CD4-positive, alpha-beta T cell treated with Interleukin-10 for 1 hour (primary cell): ENCODE results near the gene SLC25A13.

Experiments
- DNase-seq: peaks from one replicate; pipeline ENCODE4 v3.0.0-alpha.2; 2020

SLC25A13 gene

DNA sequence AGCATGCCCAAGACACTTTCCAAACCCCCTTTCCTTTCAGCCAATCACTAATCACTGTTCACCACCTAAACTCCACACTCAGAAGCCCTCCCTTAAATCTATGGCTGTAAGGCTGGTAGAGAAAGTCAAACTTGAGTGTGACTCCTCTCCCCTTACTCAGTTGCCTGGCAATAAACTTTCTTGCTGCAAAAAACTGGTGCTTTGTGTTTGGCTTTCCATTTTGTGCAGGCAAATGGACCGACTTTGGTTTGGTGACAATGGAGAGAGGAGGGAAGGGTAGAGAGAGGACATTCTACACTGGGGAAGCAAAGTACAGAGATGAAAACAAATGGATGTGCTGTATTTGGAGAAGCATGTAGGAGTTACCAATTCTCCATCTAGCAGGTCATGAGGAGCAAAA lies 84.9 kb downstream of the SLC25A13 start:
- no peak for DNase-seq

DNA sequence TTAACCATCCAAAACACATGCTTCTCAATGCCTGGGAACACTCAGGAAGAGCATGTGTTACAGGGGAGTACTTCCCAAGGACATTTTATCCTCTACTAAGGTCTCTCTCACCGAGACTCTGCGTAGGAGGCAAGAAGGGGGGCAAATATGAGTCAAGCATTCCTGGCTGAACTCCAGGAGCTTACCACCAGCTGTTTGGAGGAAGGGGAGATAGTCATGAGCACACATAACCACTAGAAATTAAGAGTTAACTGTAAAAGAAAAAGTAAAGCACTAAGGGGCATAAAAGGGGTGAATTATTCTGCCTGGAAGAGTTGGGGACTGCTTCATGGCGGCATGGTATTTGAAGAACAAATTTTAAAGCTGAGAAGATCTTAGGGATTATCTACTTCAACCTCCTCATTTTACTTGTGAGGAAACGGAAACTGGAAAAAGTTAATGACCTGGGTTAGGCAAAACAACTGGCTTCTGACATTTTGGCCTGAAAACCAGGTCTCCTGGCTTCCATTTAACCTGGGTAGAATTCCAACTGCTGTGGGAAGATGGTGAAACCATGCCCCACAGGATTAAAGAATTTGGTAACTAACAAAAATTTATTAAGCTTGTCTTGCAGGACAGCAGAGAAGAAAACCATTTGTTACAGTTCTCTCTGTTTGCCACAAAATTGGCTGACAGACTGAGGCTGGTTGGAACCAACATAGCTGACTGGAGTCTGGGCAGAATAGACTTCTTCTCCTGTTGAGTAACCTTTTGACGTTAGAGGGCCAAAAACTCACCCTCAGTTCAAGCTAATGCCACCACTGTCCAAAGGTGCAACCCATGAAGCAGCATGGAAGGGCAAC lies 85.5 kb downstream of the SLC25A13 start:
- DNase-seq = no peak

DNA sequence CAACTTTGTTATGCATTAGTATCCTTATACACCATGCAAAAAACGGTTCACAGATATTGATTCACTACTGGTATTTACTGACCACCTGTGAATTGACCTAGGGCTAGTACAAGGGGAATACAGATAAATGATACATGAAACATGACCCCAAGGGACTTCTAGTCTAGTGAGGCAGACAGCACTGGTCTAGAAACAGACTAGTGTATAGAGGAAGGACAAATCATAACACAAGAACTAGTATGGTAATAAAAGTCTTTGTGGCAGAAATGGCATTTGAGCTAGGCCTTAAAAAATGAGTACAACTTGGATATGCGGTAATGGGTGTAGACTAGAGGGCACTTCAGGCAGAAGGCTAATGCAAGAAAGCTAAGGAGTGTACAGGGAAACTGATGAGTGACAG lies 86.6 kb downstream of the SLC25A13 start:
- DNase-seq = no peak

DNA sequence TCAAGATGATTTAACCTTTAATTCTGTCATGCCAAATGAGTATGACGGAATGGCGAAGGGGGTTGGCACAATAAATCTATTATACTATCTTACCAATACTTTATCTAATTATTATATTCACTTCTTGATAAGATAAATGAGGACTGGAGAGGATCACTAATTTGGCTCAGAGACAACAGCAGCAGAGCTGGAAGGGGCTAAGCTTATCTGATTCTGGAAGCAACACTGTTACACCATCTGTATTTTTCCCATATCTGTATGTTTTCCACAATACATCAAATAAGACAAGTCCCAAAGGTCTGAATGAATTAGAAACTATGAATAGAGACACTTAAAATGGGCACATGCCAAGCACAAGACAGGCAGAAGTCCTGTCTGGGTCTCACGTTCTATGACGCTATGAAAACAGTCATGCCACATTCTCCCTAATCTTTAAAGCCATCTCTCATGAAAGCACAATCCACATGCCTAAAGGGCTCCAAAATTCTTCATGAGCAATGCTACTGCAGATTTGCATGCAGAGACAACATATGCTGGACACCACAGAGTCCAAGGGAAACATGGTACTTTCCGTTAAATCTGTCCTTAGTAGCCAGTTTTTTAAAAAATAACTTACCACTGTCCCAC lies 88.3 kb downstream of the SLC25A13 start:
- DNase-seq = no peak

DNA sequence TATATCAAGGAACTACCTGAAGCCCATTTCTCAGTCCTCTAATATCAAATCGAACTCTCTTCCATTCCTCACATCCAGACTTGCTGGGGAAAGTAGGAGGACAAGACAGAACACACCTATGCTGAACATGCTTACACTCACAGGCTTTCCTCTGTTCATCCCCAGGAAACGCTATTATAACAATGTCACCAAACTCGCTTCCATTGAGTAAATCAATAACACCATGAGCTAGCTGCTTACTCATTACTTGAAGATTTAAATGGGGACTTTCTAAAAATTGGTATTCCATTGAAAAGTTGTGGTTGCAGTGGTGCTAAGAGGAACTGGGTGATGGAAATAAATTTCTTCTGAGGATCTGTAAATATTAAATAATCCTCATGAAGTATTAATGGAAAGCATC lies 88.8 kb downstream of the SLC25A13 start:
- no peak for DNase-seq

DNA sequence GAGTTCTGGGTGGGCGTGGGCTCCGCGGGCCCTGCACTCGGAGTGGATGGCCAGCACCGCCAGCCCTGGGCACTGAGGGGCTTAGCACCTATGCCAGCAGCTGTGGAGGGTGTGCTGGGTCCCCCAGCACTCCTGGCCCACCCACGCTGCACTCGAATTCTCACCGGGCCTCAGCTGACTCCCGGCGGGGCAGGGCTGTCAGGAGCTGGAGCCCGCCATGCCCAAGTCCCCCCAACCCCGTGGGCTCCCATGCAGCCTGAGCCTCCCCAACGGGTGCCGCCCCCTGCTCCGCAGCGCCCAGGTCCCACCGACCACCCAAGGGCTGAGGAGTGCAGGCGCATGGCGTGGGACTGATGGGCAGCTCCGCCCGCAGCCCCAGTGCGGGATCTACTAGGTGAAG lies 93.1 kb downstream of the SLC25A13 start:
- no peak for DNase-seq

DNA sequence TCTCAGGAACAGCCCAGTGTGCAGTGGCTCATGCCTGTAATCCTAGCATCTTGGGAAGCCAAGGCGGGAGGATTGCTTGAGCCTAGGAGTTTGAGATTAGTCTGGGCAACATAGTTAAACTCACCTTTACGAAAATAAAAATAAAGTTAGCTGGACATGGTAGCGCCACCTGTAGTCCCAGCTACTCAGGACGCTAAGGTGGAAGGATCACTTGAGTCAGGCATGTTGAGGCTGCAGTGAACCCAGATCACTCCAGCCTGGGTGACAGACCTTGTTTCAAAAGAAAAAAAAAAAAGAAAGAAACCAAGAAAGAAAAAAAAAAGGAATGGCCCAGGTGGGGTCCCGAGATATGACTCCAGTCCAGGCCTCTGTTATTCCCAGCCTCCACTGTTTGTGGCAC lies 96.6 kb downstream of the SLC25A13 start:
- DNase-seq = no peak

DNA sequence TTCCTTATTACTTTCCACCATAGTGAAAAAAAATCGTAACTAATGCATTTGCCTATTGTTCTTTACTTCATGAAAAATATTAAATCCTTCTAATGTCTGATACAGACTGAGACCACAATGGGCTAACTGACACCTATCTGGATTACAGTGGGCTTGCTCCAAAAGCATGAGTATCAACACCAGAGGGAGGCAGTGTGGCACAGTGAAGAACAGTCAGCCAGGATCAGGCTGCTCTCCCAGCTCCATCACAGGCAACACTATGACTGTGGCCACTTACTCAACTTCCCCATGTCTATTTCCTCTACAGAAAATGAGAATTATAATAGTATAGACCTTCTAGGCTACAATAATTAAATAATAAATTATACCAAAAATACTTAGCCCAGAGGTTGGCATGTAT lies 97.2 kb downstream of the SLC25A13 start:
- DNase-seq = peak; percentile 2

DNA sequence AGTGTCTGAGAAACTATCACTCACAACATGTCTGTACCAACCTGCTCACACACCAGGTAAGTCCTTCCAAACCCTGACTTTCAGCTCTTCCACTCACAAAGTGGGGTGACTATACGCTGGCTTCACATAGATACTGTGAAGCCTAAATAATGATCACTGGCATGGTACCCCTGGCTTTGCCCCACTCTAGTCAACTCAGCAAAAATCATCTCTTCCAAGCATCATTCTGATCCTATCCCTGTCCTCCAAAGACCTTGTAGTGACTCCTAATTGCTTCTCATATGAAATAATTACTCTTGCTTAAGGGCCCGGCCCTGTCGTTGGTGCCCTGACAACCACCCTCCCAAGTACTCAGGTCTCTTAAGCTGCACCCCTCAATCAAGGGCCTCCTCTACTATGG lies 97.8 kb downstream of the SLC25A13 start:
- DNase-seq = no peak

DNA sequence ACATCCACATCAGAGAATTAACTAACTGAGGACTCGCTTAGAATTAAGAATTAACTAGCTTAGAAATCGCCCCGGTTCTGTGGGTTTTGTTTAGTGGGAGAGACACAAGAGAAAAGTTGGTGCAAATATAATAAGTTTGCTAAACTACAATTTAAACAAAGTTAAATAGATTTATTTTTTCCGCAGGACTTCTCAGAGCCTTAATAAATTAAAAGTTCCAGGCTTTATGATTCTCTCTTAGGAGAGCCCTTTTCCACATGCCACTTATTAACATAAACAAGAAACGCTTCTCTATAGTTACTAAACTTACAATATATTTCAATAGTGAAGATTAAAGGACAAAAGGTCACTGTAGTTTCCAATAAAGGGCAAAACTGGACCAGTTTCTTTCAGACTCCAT lies 100.0 kb downstream of the SLC25A13 start:
- DNase-seq = no peak

DNA sequence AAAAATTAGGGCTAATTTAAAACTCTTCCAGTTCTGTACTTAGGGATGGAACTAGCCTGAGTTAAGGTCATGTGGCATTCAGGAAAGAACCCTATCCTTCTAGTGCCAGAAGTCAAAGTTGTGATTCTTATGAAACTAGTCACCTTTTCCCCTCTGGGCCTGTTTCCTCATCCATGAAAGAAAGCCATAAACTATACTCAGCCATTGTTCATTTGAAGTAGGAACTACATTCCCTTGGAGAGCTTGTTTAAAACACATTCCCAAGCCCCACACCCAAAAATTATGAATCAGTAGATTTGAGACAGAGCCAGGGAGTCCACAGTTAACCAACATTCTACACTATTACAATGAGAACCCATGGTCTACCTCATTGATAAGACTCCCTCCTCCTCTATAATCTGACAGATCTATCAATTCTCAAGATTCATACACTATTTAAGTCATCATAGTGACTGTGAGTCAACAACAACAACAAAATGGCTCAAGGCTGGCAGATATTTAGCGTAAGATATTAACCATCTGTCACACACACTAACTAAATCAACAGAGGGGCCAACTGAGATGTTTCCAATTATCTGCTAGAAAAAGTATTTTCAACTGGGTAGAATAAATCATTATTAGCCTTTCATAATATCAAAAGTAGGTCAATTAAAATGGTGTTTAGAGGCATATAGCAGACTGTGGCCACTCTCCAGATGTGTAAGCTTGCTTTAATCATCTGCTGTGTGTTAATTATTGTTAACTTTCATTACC lies 102.3 kb downstream of the SLC25A13 start:
- DNase-seq = no peak

DNA sequence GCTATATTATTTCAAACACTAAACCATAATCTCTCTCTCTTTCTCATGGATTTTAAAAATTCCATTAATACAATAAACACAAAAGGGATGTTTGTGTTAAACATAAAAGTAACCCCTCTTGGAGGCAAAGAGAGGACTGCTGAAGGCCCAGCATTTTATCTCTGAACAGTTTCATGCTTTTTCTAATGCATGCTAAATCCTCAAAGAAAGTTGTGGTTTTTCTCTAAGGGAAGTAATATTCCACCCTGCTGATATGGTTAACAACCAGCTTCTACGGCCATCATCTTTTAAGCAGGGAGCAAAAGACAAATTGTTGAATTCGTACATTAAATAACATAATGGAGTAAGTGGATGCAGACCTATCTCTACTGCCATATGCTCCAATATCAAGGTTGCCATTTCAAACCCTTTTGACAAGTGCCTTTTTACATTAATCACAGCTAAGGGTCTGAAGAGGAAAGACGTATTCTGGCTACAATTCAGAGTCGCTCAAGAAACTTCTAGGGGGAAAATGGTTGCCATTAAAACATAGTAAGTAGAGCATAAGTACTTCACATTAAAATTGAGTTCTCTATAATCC lies 103.1 kb downstream of the SLC25A13 start:
- no peak for DNase-seq

DNA sequence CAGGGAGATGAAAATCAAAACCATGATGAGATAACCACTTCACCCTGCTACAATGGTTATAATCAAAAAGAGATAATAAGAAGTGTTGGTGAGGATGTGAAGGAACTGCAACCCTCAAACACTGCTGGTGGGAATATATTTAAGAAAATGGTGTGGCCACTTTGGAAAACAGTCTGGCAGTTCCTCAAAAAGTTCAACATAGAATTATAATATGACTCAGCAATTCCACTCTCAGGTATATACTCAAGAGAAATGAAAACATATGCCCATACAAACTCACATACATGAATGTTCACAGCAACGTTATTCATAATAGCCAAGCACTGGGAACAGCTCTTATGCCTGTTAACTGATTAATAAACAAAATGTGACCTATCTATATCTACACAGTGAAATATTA lies 104.8 kb downstream of the SLC25A13 start:
- DNase-seq = no peak

DNA sequence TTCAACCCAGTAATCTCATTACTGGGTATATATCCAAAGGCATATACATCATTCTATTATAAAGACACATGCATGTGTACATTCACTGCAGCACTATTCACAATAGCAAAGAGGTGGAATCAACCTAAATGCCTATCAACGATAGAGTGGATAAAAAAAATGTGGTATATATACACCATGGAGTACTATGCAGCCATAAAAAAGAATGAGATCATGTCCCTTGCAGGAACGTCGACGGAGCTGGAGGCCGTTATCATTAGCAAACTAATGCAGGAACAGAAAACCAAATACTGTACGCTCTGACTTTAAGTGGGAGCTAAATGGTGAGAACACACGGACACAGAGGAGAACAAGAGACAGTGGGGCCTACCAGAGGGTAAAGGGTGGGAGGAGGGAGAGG lies 105.5 kb downstream of the SLC25A13 start:
- DNase-seq = no peak

DNA sequence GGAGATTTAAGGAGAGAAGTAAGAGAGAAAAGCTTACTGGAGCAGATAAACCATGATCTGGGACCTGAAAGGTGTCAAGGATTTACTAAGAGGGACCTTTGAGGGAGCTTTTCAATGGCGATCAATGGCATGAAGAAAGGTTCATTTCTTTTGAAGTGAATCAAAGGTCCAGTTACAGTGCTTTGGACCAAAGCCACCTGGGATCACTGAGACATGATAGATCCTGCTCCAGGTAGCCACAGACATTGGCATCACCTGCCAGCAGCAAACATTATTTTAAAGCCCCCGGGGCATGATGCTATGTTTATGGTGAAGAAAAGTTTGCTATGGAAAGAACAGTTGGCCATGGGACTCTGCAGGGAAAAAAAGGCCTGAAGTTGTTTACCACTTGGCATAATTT lies 109.4 kb downstream of the SLC25A13 start:
- no peak for DNase-seq

DNA sequence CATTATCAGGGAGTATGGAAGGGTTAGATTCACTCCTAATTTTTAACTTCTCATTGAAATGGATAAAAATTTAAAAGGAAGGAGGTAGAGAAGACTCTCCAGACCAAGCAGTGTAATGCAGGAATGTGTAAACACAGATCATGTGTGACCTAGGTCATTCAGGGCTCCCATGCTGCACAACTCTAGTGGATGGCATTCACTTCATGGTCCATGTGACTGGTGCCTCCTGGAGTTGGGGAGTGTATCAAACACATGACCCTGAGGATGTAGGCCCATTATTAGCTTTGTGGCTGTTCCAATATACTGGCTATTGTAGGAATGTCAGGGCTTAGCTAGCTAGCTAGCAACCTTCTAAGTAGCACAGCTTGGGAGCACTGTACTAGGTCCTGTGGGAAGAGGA lies 109.9 kb downstream of the SLC25A13 start:
- DNase-seq = no peak

DNA sequence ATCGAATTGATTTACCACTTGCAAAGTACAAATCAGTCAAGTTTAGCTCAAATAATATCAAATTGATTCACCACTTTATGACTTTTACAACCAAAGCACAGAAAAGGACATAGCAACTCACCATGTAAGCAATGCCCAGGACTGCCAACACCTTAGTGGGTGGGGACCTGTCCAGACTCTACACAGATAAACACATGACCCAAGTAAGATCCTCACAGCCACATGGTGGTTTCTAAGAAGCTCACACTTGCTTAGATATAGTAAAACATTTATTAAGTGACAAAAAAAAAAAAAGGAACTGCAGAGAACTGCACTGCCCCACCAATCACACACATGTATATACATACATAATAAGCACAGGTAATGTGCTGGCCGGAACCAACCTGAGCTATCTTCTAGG lies 116.2 kb downstream of the SLC25A13 start:
- no peak for DNase-seq

DNA sequence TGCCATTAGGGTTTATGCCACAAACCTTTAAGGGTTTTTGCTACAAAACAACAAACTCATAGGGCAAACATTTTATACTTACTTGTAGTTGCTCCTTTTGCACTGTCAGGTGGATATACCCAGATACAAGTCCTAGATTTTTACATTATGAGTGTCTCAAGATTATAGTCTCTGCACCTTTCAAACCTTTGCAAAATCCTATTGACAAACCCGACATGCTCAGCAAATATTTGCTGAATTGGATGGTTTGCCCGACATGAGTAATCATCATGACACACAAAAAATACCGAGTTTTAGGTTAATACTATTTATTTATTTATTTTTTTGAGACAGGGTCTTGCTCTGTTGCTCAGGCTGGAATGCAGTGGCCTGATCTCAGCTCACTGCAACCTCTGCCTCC lies 117.3 kb downstream of the SLC25A13 start:
- DNase-seq = no peak

DNA sequence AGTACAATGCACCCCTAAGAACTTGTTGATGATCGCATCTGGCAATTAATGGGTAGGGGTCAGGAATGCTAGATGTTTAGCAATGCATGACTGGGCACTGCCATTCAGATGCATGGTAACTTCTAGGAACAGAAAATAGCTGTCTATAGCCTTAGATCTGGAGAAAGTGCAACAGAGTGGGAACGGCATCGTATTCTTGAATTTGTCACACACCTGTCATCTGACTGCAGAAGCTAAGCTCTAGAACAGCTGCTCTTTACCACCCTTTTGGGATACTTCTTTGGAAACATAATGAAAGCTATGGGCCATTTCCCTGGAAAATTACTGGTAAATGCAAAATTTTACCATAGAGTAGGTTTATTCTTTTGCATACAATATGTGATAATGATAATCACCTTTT lies 118.1 kb downstream of the SLC25A13 start:
- DNase-seq = no peak

DNA sequence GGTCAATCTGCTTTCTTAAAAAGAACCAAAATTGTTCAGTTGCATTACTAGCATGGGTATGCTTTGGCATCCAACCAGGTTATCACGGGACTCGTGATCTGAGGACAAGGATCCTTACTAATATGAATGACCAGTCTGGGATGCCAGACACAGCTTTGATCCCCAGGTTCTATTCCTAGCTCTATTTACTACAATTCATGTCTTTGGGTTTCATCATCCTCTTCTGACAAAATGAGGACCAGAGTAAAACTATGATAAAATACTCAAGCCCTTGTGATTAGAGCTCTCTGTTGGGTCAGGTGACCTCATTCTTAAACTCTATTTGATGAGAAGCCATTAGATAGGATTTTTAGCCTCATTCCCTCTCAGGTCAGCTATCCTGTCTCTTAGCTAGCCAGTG lies 119.8 kb downstream of the SLC25A13 start:
- no peak for DNase-seq

DNA sequence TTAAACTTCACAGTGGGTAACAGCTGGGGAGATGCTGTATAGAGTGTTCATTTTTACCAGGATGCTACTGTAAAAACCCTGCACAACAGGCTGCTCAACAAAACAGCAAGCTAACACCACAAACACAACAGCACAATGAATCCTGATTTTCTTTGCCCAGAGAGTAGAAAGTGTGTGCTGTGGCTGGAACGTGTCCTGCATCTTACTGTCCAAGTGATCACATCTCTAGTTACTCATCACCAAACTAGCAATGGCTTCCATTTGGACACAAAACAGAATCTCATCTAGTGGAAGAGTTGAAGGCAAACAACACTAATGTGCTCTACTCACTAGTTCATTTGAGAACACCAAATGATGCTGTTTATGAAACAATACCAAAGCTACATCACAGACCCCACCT lies 121.2 kb downstream of the SLC25A13 start:
- no peak for DNase-seq

DNA sequence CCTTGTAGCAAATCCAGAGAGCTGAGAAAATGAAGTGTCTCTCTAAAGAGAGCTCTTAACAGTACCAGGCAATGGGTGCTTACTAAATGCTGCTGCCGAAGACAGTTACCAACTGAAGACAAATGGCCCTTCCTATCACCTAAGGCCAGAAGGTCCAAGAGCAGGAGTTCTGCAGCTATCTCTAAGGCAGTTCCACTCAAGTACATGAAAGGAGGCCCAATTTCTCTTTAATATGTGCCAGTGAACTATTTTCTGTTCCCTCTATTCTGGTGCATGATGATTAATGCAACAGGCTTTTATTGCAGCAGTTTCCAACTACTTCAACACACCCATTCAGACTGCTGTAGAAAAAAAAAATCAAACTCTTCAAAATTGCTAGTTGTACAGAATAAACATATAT lies 122.5 kb downstream of the SLC25A13 start:
- DNase-seq = no peak

DNA sequence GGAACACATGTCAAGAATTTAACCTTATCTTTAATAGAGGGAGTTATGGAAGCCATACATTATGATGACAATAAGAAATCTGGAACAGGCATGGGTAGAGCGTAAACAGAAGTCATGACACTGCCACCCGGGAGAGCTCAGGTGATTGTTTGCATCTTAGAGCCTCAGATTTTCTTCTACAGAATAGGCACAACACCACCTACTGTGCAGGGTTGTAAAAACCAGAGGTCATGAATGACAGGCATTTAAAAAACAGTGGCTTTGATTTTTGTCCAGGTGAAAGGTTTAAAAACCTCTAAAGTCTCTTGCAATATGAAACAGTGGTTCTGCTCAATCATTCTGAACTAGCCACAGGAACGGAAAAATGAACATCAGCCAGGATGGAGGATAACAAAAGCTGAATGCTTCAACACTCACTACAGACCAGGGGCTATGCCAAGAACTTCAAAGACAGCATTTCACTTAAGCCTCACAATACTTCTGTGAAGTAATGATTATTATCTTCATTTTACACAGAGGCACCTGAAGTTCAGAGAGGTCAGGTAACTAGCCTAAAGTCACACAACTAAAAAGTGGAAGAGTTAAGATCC lies 123.8 kb downstream of the SLC25A13 start:
- DNase-seq = no peak
